Type B pancreatic cell (in vitro differentiated cells): Measurements from ENCODE around the gene SAMD5. TPM values are rescaled to one million over a fixed set of nuclear protein-coding genes. Genes with fewer than 3 reads are reported as not detected.

Experiments used
- DNase-seq: peaks from one replicate; pipeline ENCODE4 v3.0.0; 2021; ENCODE audit warnings: mixed read lengths; ENCODE audit not compliant: unreplicated experiment; ENCODE audit errors: extremely low spot score
- H3K27ac Mint-ChIP-seq: 2 replicates; pipeline ENCODE4 v1.8.0; 2021; ENCODE audit warnings: mild to moderate bottlenecking, mixed read lengths
- H3K27me3 Mint-ChIP-seq: 2 replicates; pipeline ENCODE4 v1.8.0; 2021; ENCODE audit warnings: mixed read lengths
- H3K36me3 Mint-ChIP-seq: 2 replicates; pipeline ENCODE4 v1.8.0; 2021; ENCODE audit warnings: mixed read lengths
- H3K4me1 Mint-ChIP-seq: one replicate; pipeline ENCODE4 v1.8.0; 2021; ENCODE audit warnings: mixed read lengths; ENCODE audit not compliant: unreplicated experiment
- H3K4me3 Mint-ChIP-seq: 2 replicates; pipeline ENCODE4 v1.8.0; 2021; ENCODE audit warnings: mild to moderate bottlenecking, mixed read lengths
- H3K9me3 Mint-ChIP-seq: 2 replicates; pipeline ENCODE4 v1.8.0; 2021; ENCODE audit warnings: mixed read lengths
- total RNA-seq: library from RNA; stranded (reverse); gene quantifications from 2 replicates; pipeline ENCODE4 v1.2.1, GENCODE V29; 2021; ENCODE audit warnings: low replicate concordance
- TF ChIP-seq, protein P1 (sequence below): fragments of 200-600 bp; sonication (generic); conservative IDR thresholded peaks from 2 replicates; pipeline ENCODE4 v1.5.0; 2021; ENCODE audit warnings: antibody characterized with exemption, mild to moderate bottlenecking

SAMD5 gene
- total RNA-seq, 1 donor from 2014 or later = 11.5 TPM

DNA sequence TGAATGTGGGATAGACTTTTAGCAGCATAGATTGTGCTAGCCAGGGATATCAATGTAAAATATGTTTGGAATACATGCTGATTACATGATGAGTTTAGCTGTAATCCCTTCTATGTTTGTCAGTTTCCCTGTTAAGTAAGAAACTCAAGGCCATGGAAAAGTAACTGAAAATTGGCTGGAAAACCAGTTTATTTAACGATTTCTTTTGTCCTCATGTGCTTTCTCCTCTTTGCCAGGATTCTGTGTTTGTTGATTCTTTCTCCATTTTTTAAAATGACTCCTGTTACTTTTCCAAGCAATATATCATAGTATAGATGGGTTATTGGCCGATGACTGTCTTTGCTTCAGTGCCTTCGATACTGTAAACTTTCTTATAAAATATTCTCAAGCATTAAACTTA, 87.5 kb downstream of the SAMD5 start:
- no peak overlapping the region for H3K4me3 Mint-ChIP-seq
- TF ChIP-seq, protein P1, sequence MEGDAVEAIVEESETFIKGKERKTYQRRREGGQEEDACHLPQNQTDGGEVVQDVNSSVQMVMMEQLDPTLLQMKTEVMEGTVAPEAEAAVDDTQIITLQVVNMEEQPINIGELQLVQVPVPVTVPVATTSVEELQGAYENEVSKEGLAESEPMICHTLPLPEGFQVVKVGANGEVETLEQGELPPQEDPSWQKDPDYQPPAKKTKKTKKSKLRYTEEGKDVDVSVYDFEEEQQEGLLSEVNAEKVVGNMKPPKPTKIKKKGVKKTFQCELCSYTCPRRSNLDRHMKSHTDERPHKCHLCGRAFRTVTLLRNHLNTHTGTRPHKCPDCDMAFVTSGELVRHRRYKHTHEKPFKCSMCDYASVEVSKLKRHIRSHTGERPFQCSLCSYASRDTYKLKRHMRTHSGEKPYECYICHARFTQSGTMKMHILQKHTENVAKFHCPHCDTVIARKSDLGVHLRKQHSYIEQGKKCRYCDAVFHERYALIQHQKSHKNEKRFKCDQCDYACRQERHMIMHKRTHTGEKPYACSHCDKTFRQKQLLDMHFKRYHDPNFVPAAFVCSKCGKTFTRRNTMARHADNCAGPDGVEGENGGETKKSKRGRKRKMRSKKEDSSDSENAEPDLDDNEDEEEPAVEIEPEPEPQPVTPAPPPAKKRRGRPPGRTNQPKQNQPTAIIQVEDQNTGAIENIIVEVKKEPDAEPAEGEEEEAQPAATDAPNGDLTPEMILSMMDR = no peak
- H3K4me1 Mint-ChIP-seq = no peaks in the 10 kb centered on the region
- no peaks in the 10 kb centered on the region for H3K36me3 Mint-ChIP-seq
- H3K27me3 Mint-ChIP-seq = peaks cover 6% of the 10 kb centered on the region
- H3K27ac Mint-ChIP-seq = no peak overlapping the region
- no peak for DNase-seq
- H3K9me3 Mint-ChIP-seq = no peaks in the 10 kb centered on the region

DNA sequence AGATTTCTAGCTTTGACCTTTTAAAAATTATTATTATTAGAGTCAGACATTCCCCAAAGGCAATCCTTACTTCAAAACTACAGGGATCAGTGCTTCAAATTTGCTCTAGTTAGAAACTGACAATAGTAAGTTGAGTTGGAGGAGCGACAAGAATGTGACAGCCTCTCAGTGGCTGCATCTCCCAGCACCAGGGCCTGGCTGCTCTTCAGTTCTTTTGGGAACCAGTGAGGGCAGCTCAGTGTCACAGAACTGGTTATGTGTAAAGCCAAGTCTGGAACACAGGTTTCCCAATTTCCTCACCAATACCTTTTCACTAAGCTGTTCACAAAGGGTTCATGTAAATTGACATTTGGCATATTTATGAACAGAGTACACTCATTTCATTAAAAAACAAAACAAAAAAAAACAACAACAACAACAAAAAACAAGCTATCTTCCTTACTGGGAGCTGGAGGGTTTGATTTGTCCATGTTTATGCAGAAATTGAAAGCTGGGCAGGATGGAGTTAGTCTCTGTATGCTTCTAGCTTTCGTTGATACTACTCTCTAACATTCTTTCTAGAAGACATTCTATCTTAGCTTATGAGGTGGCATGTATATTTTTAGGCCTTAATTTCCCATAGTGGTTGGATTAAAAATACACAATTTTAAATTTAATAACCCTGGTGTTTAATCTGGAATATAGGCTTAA, 95.0 kb downstream of the SAMD5 start:
- Mint-ChIP-seq H3K9me3 (no peaks in the 10 kb centered on the region), H3K36me3 (no peaks in the 10 kb centered on the region), H3K27me3 (no peaks in the 10 kb centered on the region), H3K4me3 (no peak overlapping the region), H3K27ac (no peak overlapping the region), H3K4me1 (peaks cover 3% of the 10 kb centered on the region)
- TF ChIP-seq, protein P1 = no peak
- no peak for DNase-seq

DNA sequence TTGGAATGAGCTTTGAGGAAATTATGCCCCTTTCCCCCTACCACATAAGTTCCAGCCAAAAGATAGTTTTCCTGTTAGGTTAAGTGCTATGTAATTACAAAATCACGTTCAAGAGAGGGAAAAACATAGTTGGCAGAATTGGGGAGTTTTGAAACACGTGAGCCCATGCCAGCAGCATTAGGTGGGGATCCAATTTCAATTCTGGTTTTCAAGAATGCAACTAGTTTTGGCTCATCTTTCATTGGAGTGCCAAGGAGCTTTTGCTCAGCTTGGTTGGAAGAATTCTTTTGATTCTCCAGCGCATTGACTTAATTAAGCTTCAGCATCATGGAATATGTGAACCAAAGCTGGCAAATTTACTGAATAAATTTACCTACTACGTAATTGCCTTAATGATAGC, 95.9 kb downstream of the SAMD5 start:
- Mint-ChIP-seq H3K4me1 (peaks cover 3% of the 10 kb centered on the region), H3K4me3 (no peak overlapping the region), H3K36me3 (no peaks in the 10 kb centered on the region), H3K9me3 (no peaks in the 10 kb centered on the region), H3K27ac (no peak overlapping the region), H3K27me3 (no peaks in the 10 kb centered on the region)
- TF ChIP-seq, protein P1 = no peak
- DNase-seq = no peak

DNA sequence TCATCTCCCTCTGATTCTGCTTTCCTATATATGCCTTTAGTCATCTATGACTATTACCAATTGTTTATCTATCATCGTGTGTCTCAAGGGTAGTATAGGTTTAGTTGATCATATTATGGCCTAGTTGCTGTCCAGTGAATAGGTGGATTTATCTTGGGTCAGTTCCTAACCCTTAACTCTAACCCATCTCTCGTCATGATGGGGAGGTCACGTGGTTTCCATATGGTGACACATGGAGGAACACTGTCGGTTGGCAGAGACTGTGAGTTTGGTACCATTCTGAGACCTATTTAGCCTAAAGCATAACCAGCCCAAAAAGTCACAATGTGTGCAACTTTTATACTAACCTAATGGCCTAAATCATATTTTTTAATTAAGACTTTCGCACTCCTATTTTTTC, 103.5 kb downstream of the SAMD5 start:
- Mint-ChIP-seq H3K4me1 (no peaks in the 10 kb centered on the region), H3K4me3 (no peak overlapping the region), H3K36me3 (peaks cover 3% of the 10 kb centered on the region), H3K27ac (no peak overlapping the region), H3K9me3 (no peaks in the 10 kb centered on the region), H3K27me3 (no peaks in the 10 kb centered on the region)
- TF ChIP-seq, protein P1 = no peak
- no peak for DNase-seq

DNA sequence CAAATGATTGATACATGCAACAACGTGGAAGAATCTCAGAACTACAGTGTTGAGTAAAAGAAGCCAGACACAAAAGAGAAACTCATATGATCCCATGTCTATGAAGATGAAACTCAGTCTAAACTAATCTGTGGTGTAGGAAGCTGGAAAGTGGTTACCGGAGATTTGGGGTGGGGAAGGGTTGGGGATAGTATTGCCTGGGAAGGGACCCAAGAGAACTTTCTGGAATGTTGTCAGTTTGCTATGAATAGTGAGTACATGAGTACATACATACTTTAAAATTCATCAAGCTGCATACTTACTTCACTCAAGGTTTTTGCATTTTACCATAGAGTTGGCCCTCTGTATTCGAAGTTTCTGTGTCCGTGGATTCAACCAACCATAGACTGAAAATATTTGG, 106.0 kb downstream of the SAMD5 start:
- Mint-ChIP-seq H3K4me3 (no peak overlapping the region), H3K36me3 (peaks cover 3% of the 10 kb centered on the region), H3K27me3 (no peaks in the 10 kb centered on the region), H3K4me1 (no peaks in the 10 kb centered on the region), H3K9me3 (no peaks in the 10 kb centered on the region), H3K27ac (no peak overlapping the region)
- DNase-seq = no peak
- TF ChIP-seq, protein P1 = no peak
